Thyroid gland (tissue), 4 donors: Measurements from ENCODE around the gene ELF5. TPM values are rescaled to one million over a fixed set of nuclear protein-coding genes. Genes with fewer than 3 reads are reported as not detected.

ENCODE experiments used
- DNase-seq, 2 donors: peaks; one replicate each; pipeline ENCODE4 v3.0.0-alpha.2; 2019
- H3K27ac ChIP-seq, 3 donors: fragments of 200-600 bp; sonication (generic); 1 replicate in 2 of 3; 2 replicates in 1 of 3; pipeline ENCODE4 v1.5.1; 2016 to 2019; ENCODE audit warnings: mild to moderate bottlenecking in 1 of 3, moderate library complexity in 1 of 3
- H3K27me3 ChIP-seq: fragments of 200-600 bp; sonication (generic); one replicate; pipeline ENCODE4 v1.5.1; 2019
- H3K36me3 ChIP-seq, 2 donors: fragments of 200-600 bp; sonication (generic); one replicate each; pipeline ENCODE4 v1.5.1; 2016 to 2019
- H3K4me1 ChIP-seq, 2 donors: fragments of 200-600 bp; sonication (generic); one replicate each; pipeline ENCODE4 v1.5.1; 2017 to 2019
- H3K4me3 ChIP-seq, 3 donors: fragments of 200-600 bp; sonication (generic); replicated peaks in 1 of 3; 1 replicate in 2 of 3; 2 replicates in 1 of 3; pipeline ENCODE4 v1.5.1; 2016; ENCODE audit warnings: mild to moderate bottlenecking in 1 of 3
- H3K9me3 ChIP-seq: fragments of 200-600 bp; sonication (generic); one replicate; pipeline ENCODE4 v1.5.1; 2017
- POLR2A ChIP-seq, 2 donors: fragments of 450-650 bp; IDR thresholded peaks; one replicate each; pipeline ENCODE4 v1.6.1; 2017; ENCODE audit warnings: antibody characterized with exemption in 2 of 2, mild to moderate bottlenecking in 2 of 2, moderate library complexity in 1 of 2
- whole genome bisulfite sequencing, 2 donors: methylation state at CpG; one replicate each; pipeline ENCODE4 v1.1.5; 2017; 5-methylcytosine and 5-hydroxymethylcytosine counted together
- intact Hi-C: fragments of 100-400 bp; cut with DNase I; formaldehyde crosslinking; loops from one replicate; pipeline ENCODE4 v1.15.1; 2023
- total RNA-seq, 4 donors: library from RNA; depleted of rRNA; stranded (reverse); fragments of >200 nt; gene quantifications; one replicate each; pipeline ENCODE4 v1.2.3, GENCODE V29; 2016
- TF ChIP-seq, protein P1 (sequence below), 6 experiments: fragments of 200-600 bp in 3 of 6; fragments of 450-650 bp in 3 of 6; sonication (generic) in 3 of 6; IDR thresholded peaks; one replicate each; pipeline ENCODE4 v1.5.1; 2016 to 2019; ENCODE audit warnings: antibody characterized with exemption in 6 of 6, mild to moderate bottlenecking in 2 of 6, inconsistent platforms in 1 of 6, moderate library complexity in 1 of 6

ELF5 gene
- not detected for total RNA-seq

DNA sequence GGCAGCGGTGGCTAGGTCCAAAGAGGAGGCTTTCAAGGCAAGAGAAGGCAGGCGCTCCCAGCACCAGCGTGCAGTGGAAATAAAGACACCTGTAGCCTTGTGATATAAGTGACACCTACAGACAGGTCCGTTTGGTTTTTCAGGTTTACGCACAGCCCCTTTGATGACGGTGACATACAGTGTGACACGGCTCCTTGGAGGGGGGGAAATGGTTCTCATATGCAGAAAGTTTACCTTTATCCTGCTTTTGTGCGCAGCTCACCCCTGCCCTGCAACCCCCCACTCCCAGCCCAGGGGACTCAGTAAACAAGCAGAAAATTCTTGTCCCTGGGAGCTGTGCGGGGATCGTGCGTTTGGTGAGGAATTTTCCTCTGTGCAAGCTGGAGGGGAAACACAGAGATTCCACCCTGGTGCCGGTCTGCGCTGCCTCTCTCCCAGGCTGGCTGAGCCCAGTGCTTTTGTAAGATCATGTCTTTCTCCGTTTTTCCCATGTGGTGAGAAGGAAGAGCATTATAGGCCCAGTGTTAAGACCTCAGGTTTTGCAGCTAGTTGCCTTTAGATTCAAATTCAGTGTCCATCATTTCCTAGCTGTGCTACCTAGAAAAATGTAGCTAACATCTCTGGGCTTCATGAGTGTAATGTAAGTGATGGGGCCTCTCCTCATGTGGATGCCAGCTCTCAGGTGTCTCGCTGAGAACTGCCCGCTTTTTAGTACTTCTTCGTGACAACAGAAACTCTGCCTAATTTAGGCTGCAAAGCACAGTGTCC is at the start of gene ELF5:
Gene ELF5, minus strand, starts transcription at position 113 of the 768 bp plus-strand sequence. CDS start 8,045 bp downstream, outside the sequence.
- no peak for DNase-seq
- TF ChIP-seq, protein P1, sequence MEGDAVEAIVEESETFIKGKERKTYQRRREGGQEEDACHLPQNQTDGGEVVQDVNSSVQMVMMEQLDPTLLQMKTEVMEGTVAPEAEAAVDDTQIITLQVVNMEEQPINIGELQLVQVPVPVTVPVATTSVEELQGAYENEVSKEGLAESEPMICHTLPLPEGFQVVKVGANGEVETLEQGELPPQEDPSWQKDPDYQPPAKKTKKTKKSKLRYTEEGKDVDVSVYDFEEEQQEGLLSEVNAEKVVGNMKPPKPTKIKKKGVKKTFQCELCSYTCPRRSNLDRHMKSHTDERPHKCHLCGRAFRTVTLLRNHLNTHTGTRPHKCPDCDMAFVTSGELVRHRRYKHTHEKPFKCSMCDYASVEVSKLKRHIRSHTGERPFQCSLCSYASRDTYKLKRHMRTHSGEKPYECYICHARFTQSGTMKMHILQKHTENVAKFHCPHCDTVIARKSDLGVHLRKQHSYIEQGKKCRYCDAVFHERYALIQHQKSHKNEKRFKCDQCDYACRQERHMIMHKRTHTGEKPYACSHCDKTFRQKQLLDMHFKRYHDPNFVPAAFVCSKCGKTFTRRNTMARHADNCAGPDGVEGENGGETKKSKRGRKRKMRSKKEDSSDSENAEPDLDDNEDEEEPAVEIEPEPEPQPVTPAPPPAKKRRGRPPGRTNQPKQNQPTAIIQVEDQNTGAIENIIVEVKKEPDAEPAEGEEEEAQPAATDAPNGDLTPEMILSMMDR (IDR thresholded peaks at IDR 0.05): no peak
- TF ChIP-seq POLR2A (IDR thresholded peaks at IDR 0.05): no peak
- H3K9me3 ChIP-seq: no peaks in the 10 kb centered on the region
- H3K36me3 ChIP-seq: no peaks in the 10 kb centered on the region
- H3K27me3 ChIP-seq: no peaks in the 10 kb centered on the region
- no peaks in the 10 kb centered on the region for H3K4me1 ChIP-seq
- WGBS, 2 donors: 80 to 85% methylated on average over 17 of the region's 17 CpGs
- H3K4me3 ChIP-seq: no peak within 1 kb of the TSS
- H3K27ac ChIP-seq: no peak within 1 kb of the TSS
- intact Hi-C loops: no loop called here

DNA sequence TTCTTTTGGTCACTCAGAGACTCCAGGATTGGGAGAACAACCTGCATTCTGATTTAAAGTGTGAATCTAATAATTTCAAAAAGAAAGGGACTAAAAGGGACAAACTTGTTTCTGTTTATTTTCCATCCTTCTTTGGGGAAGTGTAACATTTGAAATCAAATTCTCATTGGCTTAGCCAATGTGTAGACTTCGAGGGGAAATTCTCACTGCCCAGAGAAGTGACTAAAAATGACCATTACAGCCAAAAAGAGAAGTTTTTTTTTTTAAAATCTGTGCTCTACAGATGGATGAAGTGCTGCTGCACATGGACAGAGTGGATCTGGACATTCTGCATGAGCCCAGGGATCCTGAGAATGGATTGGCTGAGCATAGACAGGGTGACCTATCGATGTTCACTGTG is 49.4 kb upstream of the ELF5 start:
- H3K27me3 ChIP-seq: no peaks in the 10 kb centered on the region
- no peak for TF ChIP-seq POLR2A (IDR thresholded peaks at IDR 0.05)
- H3K27ac ChIP-seq: no peak overlapping the region
- 71 to 80% methylated on average over 2 of the region's 2 CpGs for WGBS, 2 donors
- DNase-seq: no peak
- no peaks in the 10 kb centered on the region for H3K9me3 ChIP-seq
- H3K4me3 ChIP-seq: no peak overlapping the region
- no peaks in the 10 kb centered on the region for H3K36me3 ChIP-seq
- peaks cover 0 to 6% of the 10 kb centered on the region in 2 donors for H3K4me1 ChIP-seq
- intact Hi-C loops: no loop called here

DNA sequence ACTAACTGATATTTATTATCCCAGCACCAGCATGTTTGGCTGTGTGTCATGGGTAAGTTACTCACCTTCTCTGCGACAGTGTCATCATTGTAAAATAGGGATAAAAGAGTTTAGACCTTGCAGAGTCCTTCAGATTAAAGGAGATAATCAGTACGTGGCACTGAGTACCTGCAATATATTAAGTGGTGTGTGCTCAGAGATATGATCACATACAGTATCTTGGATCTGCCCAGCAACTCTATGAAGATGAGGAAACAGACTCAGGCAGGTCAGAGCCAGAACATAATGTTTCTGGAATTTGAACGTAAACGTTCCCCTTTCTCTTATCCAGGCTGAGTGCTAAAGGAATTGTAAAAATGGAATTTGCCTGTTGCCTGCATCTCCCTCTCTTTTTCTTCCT is 46.9 kb upstream of the ELF5 start:
- H3K27me3 ChIP-seq: no peaks in the 10 kb centered on the region
- no peaks in the 10 kb centered on the region for H3K9me3 ChIP-seq
- no peak overlapping the region for H3K4me3 ChIP-seq
- no peaks in the 10 kb centered on the region for H3K36me3 ChIP-seq
- H3K27ac ChIP-seq: no peak overlapping the region
- no peak for TF ChIP-seq POLR2A (IDR thresholded peaks at IDR 0.05)
- TF ChIP-seq, protein P1 (IDR thresholded peaks at IDR 0.05): no peak
- DNase-seq: no peak
- intact Hi-C loops: no loop called here
- peaks cover 8 to 10% of the 10 kb centered on the region in 2 donors for H3K4me1 ChIP-seq
- 82 to 89% methylated on average over 4 of the region's 4 CpGs for WGBS, 2 donors

DNA sequence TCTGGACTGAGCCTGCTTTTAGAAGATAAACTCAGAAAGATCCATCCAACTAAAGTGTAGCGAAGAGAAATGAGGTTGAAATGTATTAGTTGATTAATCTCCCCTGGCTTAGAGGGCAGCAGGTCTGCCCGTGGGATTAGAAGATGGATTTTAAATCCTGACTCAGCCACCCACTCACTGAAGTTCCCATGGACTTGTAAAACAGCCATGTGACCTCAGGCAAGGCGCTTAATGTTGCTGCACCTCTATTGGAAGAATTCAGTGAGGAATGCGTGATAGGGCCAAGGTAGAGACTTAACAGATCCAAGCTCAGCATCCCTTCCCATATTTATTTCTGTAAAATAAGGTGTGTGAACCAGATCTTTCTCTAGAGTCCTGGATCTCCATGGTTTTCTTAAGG is 45.1 kb upstream of the ELF5 start:
- H3K4me3 ChIP-seq: no peak overlapping the region
- no peak for DNase-seq
- H3K4me1 ChIP-seq: peaks cover 4 to 8% of the 10 kb centered on the region in 2 donors
- intact Hi-C loops: no loop called here
- H3K36me3 ChIP-seq: no peaks in the 10 kb centered on the region
- H3K9me3 ChIP-seq: no peaks in the 10 kb centered on the region
- WGBS, 2 donors: 92 to 95% methylated on average over 4 of the region's 4 CpGs
- TF ChIP-seq, protein P1 (IDR thresholded peaks at IDR 0.05): no peak
- TF ChIP-seq POLR2A (IDR thresholded peaks at IDR 0.05): no peak
- H3K27ac ChIP-seq: no peak overlapping the region
- no peaks in the 10 kb centered on the region for H3K27me3 ChIP-seq

DNA sequence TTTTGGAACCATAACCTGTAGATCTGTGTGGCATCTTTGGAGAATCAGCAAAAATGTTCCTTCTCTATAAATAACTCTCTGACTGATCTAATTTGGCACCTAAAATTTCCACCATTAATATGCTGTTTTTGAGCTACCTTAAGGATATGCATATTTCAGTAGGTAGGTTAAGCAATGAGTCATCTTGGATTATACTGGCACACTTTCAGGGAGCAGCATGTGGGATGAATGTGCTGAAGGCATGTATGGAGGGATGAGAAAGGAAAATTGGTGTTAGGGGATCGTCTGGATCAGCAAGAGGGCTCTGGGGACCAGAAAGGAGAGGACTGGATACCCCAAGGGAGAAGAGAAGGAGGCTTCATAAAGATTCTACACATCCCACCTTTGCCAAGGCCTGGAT is 44.6 kb upstream of the ELF5 start:
- Histone ChIP-seq H3K9me3 (no peaks in the 10 kb centered on the region), H3K27me3 (no peaks in the 10 kb centered on the region), H3K4me3 (no peak overlapping the region), H3K36me3 (no peaks in the 10 kb centered on the region), H3K4me1 (peaks cover 4 to 8% of the 10 kb centered on the region in 2 donors), H3K27ac (no peak overlapping the region)
- TF ChIP-seq POLR2A (IDR thresholded peaks at IDR 0.05): no peak
- TF ChIP-seq, protein P1 (IDR thresholded peaks at IDR 0.05): no peak
- intact Hi-C loops: no loop called here
- 70 to 79% methylated on average over 1 of the region's 1 CpG for WGBS, 2 donors
- no peak for DNase-seq
